Activated naive CD8-positive, alpha-beta T cell treated with anti-CD3 and anti-CD28 coated beads, Interleukin-2, amount 50 U/mL, for 24 hours (primary cell): ENCODE data around the gene NME8.

Source experiments
- ATAC-seq: fragments of 150-1000 bp; cut with Tn5 transposase; one replicate; pipeline ENCODE4 v1.10.0; 2021
- DNase-seq: peaks from one replicate; pipeline ENCODE4 v3.0.0; 2021
- H3K27ac Mint-ChIP-seq: one replicate; pipeline ENCODE4 v1.8.0; 2021; ENCODE audit warnings: mild to moderate bottlenecking, mixed read lengths
- H3K27me3 Mint-ChIP-seq: one replicate; pipeline ENCODE4 v1.8.0; 2021; ENCODE audit warnings: mixed read lengths
- H3K36me3 Mint-ChIP-seq: one replicate; pipeline ENCODE4 v1.8.0; 2021; ENCODE audit warnings: low read depth, mixed read lengths
- H3K4me1 Mint-ChIP-seq: one replicate; pipeline ENCODE4 v1.8.0; 2021; ENCODE audit warnings: mixed read lengths
- H3K4me3 Mint-ChIP-seq: one replicate; pipeline ENCODE4 v1.8.0; 2021; ENCODE audit warnings: mild to moderate bottlenecking, moderate library complexity, mixed read lengths
- H3K9me3 Mint-ChIP-seq: one replicate; pipeline ENCODE4 v1.8.0; 2021; ENCODE audit warnings: mixed read lengths

Gene NME8

GRCh38 chr7:37918526-37918925 lies 70.1 kb downstream of the NME8 start:
- no peaks in the 10 kb centered on the region for H3K36me3 Mint-ChIP-seq

GRCh38 chr7:37920305-37920848 lies 72.0 kb downstream of the NME8 start, which contains the start of gene EPDR1:
Gene EPDR1, plus strand, starts transcription at chr7:37920640. Its CDS starts 300 bp downstream, at chr7:37920940.
- Mint-ChIP-seq H3K27ac (no peak within 1 kb of the TSS), H3K4me3 (peak within 1 kb of the TSS; percentile 73), H3K9me3 (no peaks in the 10 kb centered on the region), H3K36me3 (no peaks in the 10 kb centered on the region), H3K27me3 (peaks cover 57% of the 10 kb centered on the region), H3K4me1 (peaks cover 21% of the 10 kb centered on the region)
- DNase-seq = peak; percentile 34
- ATAC-seq = peak; percentile 67

More at GRCh38 chr7:37918526-37918925, 70.1 kb downstream of the NME8 start:
- ATAC-seq (no peak), DNase-seq (no peak)
- Mint-ChIP-seq H3K4me3 (no peak overlapping the region), H3K27me3 (peaks cover 73% of the 10 kb centered on the region), H3K27ac (no peak overlapping the region), H3K4me1 (peaks cover 21% of the 10 kb centered on the region), H3K9me3 (no peaks in the 10 kb centered on the region)

GRCh38 chr7:37920849-37921805 lies 72.7 kb downstream of the NME8 start:
- H3K27ac Mint-ChIP-seq = no peak overlapping the region
- H3K27me3 Mint-ChIP-seq = peaks cover 50% of the 10 kb centered on the region
- H3K4me3 Mint-ChIP-seq = peak overlapping the region; percentile 73
- ATAC-seq (peak; percentile 72), DNase-seq (peak; percentile 20)
- no peaks in the 10 kb centered on the region for H3K9me3 Mint-ChIP-seq
- peaks cover 18% of the 10 kb centered on the region for H3K4me1 Mint-ChIP-seq
- no peaks in the 10 kb centered on the region for H3K36me3 Mint-ChIP-seq

GRCh38 chr7:37921876-37922275 lies 73.5 kb downstream of the NME8 start:
- DNase-seq = no peak
- Mint-ChIP-seq H3K9me3 (no peaks in the 10 kb centered on the region), H3K27me3 (peaks cover 47% of the 10 kb centered on the region), H3K27ac (no peak overlapping the region), H3K4me3 (peak overlapping the region; percentile 71), H3K4me1 (peaks cover 16% of the 10 kb centered on the region), H3K36me3 (no peaks in the 10 kb centered on the region)
- no peak for ATAC-seq

- no peaks in the 10 kb centered on the region for H3K36me3 Mint-ChIP-seq
- H3K27ac Mint-ChIP-seq = no peak overlapping the region
- DNase-seq = no peak
- no peaks in the 10 kb centered on the region for H3K9me3 Mint-ChIP-seq
- ATAC-seq = no peak
- H3K27me3 Mint-ChIP-seq = peaks cover 30% of the 10 kb centered on the region
- H3K4me1 Mint-ChIP-seq = peaks cover 8% of the 10 kb centered on the region
- no peak overlapping the region for H3K4me3 Mint-ChIP-seq
Measured at GRCh38 chr7:37923996-37924395, 75.6 kb downstream of the NME8 start.

- Mint-ChIP-seq H3K27ac (no peak overlapping the region), H3K27me3 (peaks cover 25% of the 10 kb centered on the region), H3K4me1 (peaks cover 8% of the 10 kb centered on the region), H3K36me3 (no peaks in the 10 kb centered on the region), H3K9me3 (no peaks in the 10 kb centered on the region), H3K4me3 (no peak overlapping the region)
- no peak for ATAC-seq
- DNase-seq = no peak
Measured at GRCh38 chr7:37924491-37925041, 76.2 kb downstream of the NME8 start.

- H3K27ac Mint-ChIP-seq = no peak overlapping the region
- H3K4me3 Mint-ChIP-seq = no peak overlapping the region
Measured at GRCh38 chr7:37925620-37926019, 77.2 kb downstream of the NME8 start.

GRCh38 chr7:37927773-37928444 lies 79.5 kb downstream of the NME8 start:
- Mint-ChIP-seq H3K4me1 (no peaks in the 10 kb centered on the region), H3K27ac (no peak overlapping the region), H3K9me3 (no peaks in the 10 kb centered on the region), H3K27me3 (peaks cover 6% of the 10 kb centered on the region), H3K4me3 (no peak overlapping the region), H3K36me3 (no peaks in the 10 kb centered on the region)
- DNase-seq (no peak), ATAC-seq (no peak)

More at GRCh38 chr7:37925620-37926019, 77.2 kb downstream of the NME8 start:
- Mint-ChIP-seq H3K4me1 (peaks cover 5% of the 10 kb centered on the region), H3K36me3 (no peaks in the 10 kb centered on the region), H3K9me3 (no peaks in the 10 kb centered on the region), H3K27me3 (peaks cover 16% of the 10 kb centered on the region)
- DNase-seq (no peak), ATAC-seq (no peak)

GRCh38 chr7:37928878-37929277 lies 80.5 kb downstream of the NME8 start:
- Mint-ChIP-seq H3K9me3 (no peaks in the 10 kb centered on the region), H3K4me1 (no peaks in the 10 kb centered on the region), H3K27me3 (no peaks in the 10 kb centered on the region), H3K36me3 (no peaks in the 10 kb centered on the region), H3K4me3 (no peak overlapping the region), H3K27ac (no peak overlapping the region)
- DNase-seq (no peak), ATAC-seq (no peak)

GRCh38 chr7:37930226-37930948 lies 82.0 kb downstream of the NME8 start:
- Mint-ChIP-seq H3K4me3 (no peak overlapping the region), H3K4me1 (no peaks in the 10 kb centered on the region), H3K36me3 (no peaks in the 10 kb centered on the region), H3K27me3 (no peaks in the 10 kb centered on the region), H3K9me3 (no peaks in the 10 kb centered on the region), H3K27ac (no peak overlapping the region)
- DNase-seq (no peak), ATAC-seq (no peak)

- H3K4me1 Mint-ChIP-seq = no peaks in the 10 kb centered on the region
- no peaks in the 10 kb centered on the region for H3K27me3 Mint-ChIP-seq
- H3K27ac Mint-ChIP-seq = no peak overlapping the region
- DNase-seq = no peak
- ATAC-seq = no peak
- no peaks in the 10 kb centered on the region for H3K36me3 Mint-ChIP-seq
- H3K9me3 Mint-ChIP-seq = peaks cover 6% of the 10 kb centered on the region
- no peak overlapping the region for H3K4me3 Mint-ChIP-seq
Measured at GRCh38 chr7:37932543-37932942, 84.1 kb downstream of the NME8 start.

GRCh38 chr7:37933018-37933566 lies 84.7 kb downstream of the NME8 start:
- no peaks in the 10 kb centered on the region for H3K36me3 Mint-ChIP-seq
- no peak overlapping the region for H3K4me3 Mint-ChIP-seq
- no peak for ATAC-seq
- no peaks in the 10 kb centered on the region for H3K4me1 Mint-ChIP-seq
- H3K27me3 Mint-ChIP-seq = no peaks in the 10 kb centered on the region
- H3K9me3 Mint-ChIP-seq = peaks cover 6% of the 10 kb centered on the region
- DNase-seq = no peak
- no peak overlapping the region for H3K27ac Mint-ChIP-seq

- H3K9me3 Mint-ChIP-seq = no peaks in the 10 kb centered on the region
- ATAC-seq (no peak), DNase-seq (no peak)
- no peaks in the 10 kb centered on the region for H3K36me3 Mint-ChIP-seq
- no peak overlapping the region for H3K27ac Mint-ChIP-seq
- no peak overlapping the region for H3K4me3 Mint-ChIP-seq
- peaks cover 2% of the 10 kb centered on the region for H3K27me3 Mint-ChIP-seq
- H3K4me1 Mint-ChIP-seq = no peaks in the 10 kb centered on the region
Measured at GRCh38 chr7:37942934-37943610, 94.7 kb downstream of the NME8 start.
